ENCODE results near the gene LCK. TPM values are rescaled to one million over a fixed set of nuclear protein-coding genes. Genes with fewer than 3 reads are reported as not detected.

Gene LCK
- total and polyA plus RNA-seq, 8 donors: 0.95 to 8.8 (median 1.7) TPM

GRCh38 chr1:32327204-32327603, 76.1 kb downstream of the LCK start:
- H3K4me1 ChIP-seq: peaks cover 0 to 2% of the 10 kb centered on the region in 2 donors
- H3K27me3 ChIP-seq: no peaks in the 10 kb centered on the region
- intact Hi-C loops (cut with DNase I): no loop called here
- no peaks in the 10 kb centered on the region for H3K9me3 ChIP-seq
- TF ChIP-seq, protein P1, sequence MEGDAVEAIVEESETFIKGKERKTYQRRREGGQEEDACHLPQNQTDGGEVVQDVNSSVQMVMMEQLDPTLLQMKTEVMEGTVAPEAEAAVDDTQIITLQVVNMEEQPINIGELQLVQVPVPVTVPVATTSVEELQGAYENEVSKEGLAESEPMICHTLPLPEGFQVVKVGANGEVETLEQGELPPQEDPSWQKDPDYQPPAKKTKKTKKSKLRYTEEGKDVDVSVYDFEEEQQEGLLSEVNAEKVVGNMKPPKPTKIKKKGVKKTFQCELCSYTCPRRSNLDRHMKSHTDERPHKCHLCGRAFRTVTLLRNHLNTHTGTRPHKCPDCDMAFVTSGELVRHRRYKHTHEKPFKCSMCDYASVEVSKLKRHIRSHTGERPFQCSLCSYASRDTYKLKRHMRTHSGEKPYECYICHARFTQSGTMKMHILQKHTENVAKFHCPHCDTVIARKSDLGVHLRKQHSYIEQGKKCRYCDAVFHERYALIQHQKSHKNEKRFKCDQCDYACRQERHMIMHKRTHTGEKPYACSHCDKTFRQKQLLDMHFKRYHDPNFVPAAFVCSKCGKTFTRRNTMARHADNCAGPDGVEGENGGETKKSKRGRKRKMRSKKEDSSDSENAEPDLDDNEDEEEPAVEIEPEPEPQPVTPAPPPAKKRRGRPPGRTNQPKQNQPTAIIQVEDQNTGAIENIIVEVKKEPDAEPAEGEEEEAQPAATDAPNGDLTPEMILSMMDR (IDR thresholded peaks at IDR 0.05): no peak
- ATAC-seq (no peak), DNase-seq (no peak)
- H3K27ac ChIP-seq: no peak overlapping the region
- H3K4me3 ChIP-seq: no peak overlapping the region
- peaks cover 0 to 94% of the 10 kb centered on the region in 2 donors for H3K36me3 ChIP-seq

GRCh38 chr1:32329931-32330466, 78.9 kb downstream of the LCK start:
- Histone ChIP-seq H3K4me1 (peaks cover 2 to 14% of the 10 kb centered on the region in 2 donors), H3K27me3 (peaks cover 0 to 7% of the 10 kb centered on the region in 2 donors), H3K36me3 (peaks cover 0 to 89% of the 10 kb centered on the region in 2 donors), H3K9me3 (no peaks in the 10 kb centered on the region), H3K27ac (no peak overlapping the region), H3K4me3 (no peak overlapping the region)
- TF ChIP-seq, protein P1 (IDR thresholded peaks at IDR 0.05): no peak
- ATAC-seq (no peak), DNase-seq (no peak)
- intact Hi-C loops (cut with DNase I): no loop called here

GRCh38 chr1:32330558-32331151, 79.6 kb downstream of the LCK start:
- Histone ChIP-seq H3K4me1 (peaks cover 4 to 19% of the 10 kb centered on the region in 2 donors), H3K27me3 (peaks cover 0 to 14% of the 10 kb centered on the region in 2 donors), H3K27ac (no peak overlapping the region), H3K9me3 (no peaks in the 10 kb centered on the region), H3K36me3 (peaks cover 0 to 82% of the 10 kb centered on the region in 2 donors), H3K4me3 (no peak overlapping the region)
- no peak for DNase-seq
- TF ChIP-seq, protein P1 (IDR thresholded peaks at IDR 0.05): no peak
- intact Hi-C loops (cut with DNase I): no loop called here
- no peak for ATAC-seq

GRCh38 chr1:32331549-32331948, 80.5 kb downstream of the LCK start:
- no peak overlapping the region for H3K4me3 ChIP-seq
- intact Hi-C loops (cut with DNase I): no loop called here
- peaks cover 0 to 73% of the 10 kb centered on the region in 2 donors for H3K36me3 ChIP-seq
- DNase-seq (no peak), ATAC-seq (no peak)
- no peaks in the 10 kb centered on the region for H3K9me3 ChIP-seq
- TF ChIP-seq, protein P1 (IDR thresholded peaks at IDR 0.05): no peak
- H3K27me3 ChIP-seq: peaks cover 0 to 23% of the 10 kb centered on the region in 2 donors
- no peak overlapping the region for H3K27ac ChIP-seq
- H3K4me1 ChIP-seq: peaks cover 8 to 24% of the 10 kb centered on the region in 2 donors

DNA sequence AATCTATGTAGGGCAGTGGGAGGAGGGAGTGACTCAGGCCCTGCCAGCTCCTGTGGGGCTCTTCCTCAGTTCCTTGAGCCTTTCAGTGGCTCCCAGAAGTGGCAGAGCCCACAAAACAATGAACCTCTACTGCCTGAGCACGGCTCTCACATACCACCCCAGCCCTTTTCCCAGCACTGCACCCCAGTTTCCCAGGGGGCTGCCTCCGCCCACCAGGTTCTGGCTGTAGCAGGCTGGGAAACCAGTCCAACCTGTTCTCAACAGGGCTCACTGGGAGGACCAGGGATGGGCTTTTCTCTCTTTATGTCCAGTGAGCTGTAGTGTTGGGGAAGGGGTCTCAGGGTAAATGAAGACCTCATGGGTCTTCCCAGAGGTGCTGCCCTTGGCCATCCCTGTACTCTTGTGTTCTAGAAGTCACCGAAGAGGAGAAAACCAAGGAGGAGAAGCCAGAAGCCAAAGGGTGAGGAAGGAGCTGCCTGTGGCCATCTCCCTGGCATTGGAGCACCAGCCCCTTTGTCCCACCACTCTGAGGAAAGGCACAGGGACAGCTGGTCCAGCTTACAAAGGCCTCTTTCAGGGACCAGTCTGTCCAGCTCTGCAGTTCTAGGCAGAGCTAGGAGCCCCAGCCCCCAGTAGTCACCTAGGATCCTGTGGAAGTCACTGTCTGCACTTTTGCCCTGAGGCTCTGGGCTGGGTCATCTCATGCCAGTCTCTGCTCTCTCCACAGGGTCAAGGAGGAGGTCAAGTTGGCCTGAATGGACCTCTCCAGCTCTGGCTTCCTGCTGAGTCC, 81.4 kb downstream of the LCK start:
- Histone ChIP-seq H3K27ac (peak overlapping the region in 1 of 2 donors; percentile 23), H3K27me3 (peaks cover 0 to 23% of the 10 kb centered on the region in 2 donors), H3K9me3 (no peaks in the 10 kb centered on the region), H3K4me3 (no peak overlapping the region), H3K36me3 (peaks cover 0 to 64% of the 10 kb centered on the region in 2 donors), H3K4me1 (peaks cover 15 to 34% of the 10 kb centered on the region in 2 donors)
- DNase-seq: peak in 1 of 4 donors; percentile 56
- ATAC-seq: no peak
- TF ChIP-seq, protein P1 (IDR thresholded peaks at IDR 0.05): no peak
- intact Hi-C loops (cut with DNase I): no loop called here

Data from left lung (tissue), 10 donors.